K562 (cell line): ENCODE measurements around the gene TUBA8. TPM values are rescaled to one million over a fixed set of nuclear protein-coding genes. Genes with fewer than 3 reads are reported as not detected.

Source experiments
- ATAC-seq: fragments of 200-7000 bp; cut with Tn5 transposase; 3 replicates; pipeline ENCODE4 v1.9.1; 2020; ENCODE audit warnings: moderate library complexity
- BruUV-seq: library from RNA; stranded (reverse); fragments of 400-500 nt; replicated peaks from 2 replicates; lab custom pipeline; 2021; lab: Mats Ljungman, UMichigan
- CTCF ChIA-PET: fragments of 300-600 bp; formaldehyde crosslinking; extraction: SDS; loops from one replicate; lab custom pipeline; 2021; ENCODE audit warnings: low intra/inter-chr PET ratio; lab: Yijun Ruan, JAX
- POLR2A ChIA-PET: fragments of 300-600, 350-650 bp; sonication (Branson Sonifier 250); formaldehyde crosslinking; extraction: SDS; loops from one replicate; lab custom pipeline; 2021; ENCODE audit warnings: antibody characterized with exemption, inconsistent platforms; lab: Yijun Ruan, JAX
- DNase-seq, 4 experiments: peaks; one replicate each; pipeline versions ENCODE4 v3.0.0 to v3.0.0-alpha.2; 2011 to 2018; ENCODE audit warnings: low spot score in 3 of 4, mixed read lengths in 3 of 4; ENCODE audit errors: extremely low read depth in 1 of 4
- FAIRE-seq: peaks from 2 replicates; lab custom pipeline; 2011; peaks lifted over from hg19 to GRCh38; lab: Jason Lieb, UNC
- H2AFZ ChIP-seq: 2 replicates; pipeline ENCODE4 v1.6.0; 2011; ENCODE audit warnings: low read depth, low read length, control low read depth, inconsistent platforms
- H3K27ac ChIP-seq: fragments of 200-600 bp; 3 replicates; pipeline ENCODE4 v1.8.0; 2011; ENCODE audit warnings: low read depth, mild to moderate bottlenecking, control low read depth, inconsistent platforms, low read length, moderate library complexity, mixed read lengths; ENCODE audit errors: extremely low read depth
- H3K27me3 ChIP-seq, 2 experiments: fragments of 300-600 bp in 1 of 2; 2 replicates in 1 of 2; 3 replicates in 1 of 2; pipeline versions ENCODE4 v1.6.0 to v1.8.0; 2011; ENCODE audit warnings: inconsistent platforms in 2 of 2, low read length in 2 of 2, mild to moderate bottlenecking in 1 of 2, mixed read lengths in 1 of 2, moderate library complexity in 1 of 2; ENCODE audit not compliant: control insufficient read depth in 2 of 2, insufficient read depth in 2 of 2
- H3K36me3 ChIP-seq: fragments of 300-600 bp; 3 replicates; pipeline ENCODE4 v1.8.0; 2011; ENCODE audit warnings: mild to moderate bottlenecking, low read length, inconsistent platforms; ENCODE audit not compliant: control insufficient read depth, insufficient read depth
- H3K4me1 ChIP-seq, 2 experiments: fragments of 200-600 bp in 1 of 2; replicated peaks in 1 of 2; 2 replicates in 1 of 2; 3 replicates in 1 of 2; pipeline versions ENCODE4 v1.5.1 to v1.8.0; 2011; ENCODE audit warnings: inconsistent platforms in 2 of 2, low read length in 2 of 2, mild to moderate bottlenecking in 1 of 2, mixed read lengths in 1 of 2, moderate library complexity in 1 of 2; ENCODE audit not compliant: control insufficient read depth in 2 of 2, insufficient read depth in 2 of 2
- H3K4me2 ChIP-seq: 2 replicates; pipeline ENCODE4 v1.6.1; 2011; ENCODE audit warnings: low read length, control low read depth, inconsistent platforms, mixed read lengths; ENCODE audit not compliant: insufficient read depth
- H3K4me3 ChIP-seq: fragments of 200-600 bp; sonication (generic), shearing (Covaris generic); 2 replicates; pipeline ENCODE4 v1.5.1; 2016; ENCODE audit warnings: control low read depth, inconsistent platforms
- H3K79me2 ChIP-seq: fragments of 200-600 bp; 3 replicates; pipeline ENCODE4 v1.8.0; 2011; ENCODE audit warnings: low read length, inconsistent platforms; ENCODE audit not compliant: control insufficient read depth, insufficient read depth
- H3K9ac ChIP-seq, 2 experiments: 2 replicates each; pipeline versions ENCODE4 v1.6.0 to v1.6.1; 2011; ENCODE audit warnings: low read depth in 2 of 2, low read length in 2 of 2, control low read depth in 1 of 2, inconsistent platforms in 1 of 2, mild to moderate bottlenecking in 1 of 2, mixed read lengths in 1 of 2; ENCODE audit not compliant: insufficient read depth in 1 of 2
- H3K9me1 ChIP-seq: one replicate; pipeline ENCODE4 v1.6.0; 2011; ENCODE audit warnings: inconsistent platforms, mild to moderate bottlenecking, low read length, moderate library complexity; ENCODE audit not compliant: control insufficient read depth, insufficient read depth
- H3K9me3 ChIP-seq: replicated peaks from 2 replicates; pipeline ENCODE4 v1.5.1; 2011; ENCODE audit warnings: low read depth, low read length, inconsistent platforms; ENCODE audit not compliant: control insufficient read depth, insufficient read depth
- H4K20me1 ChIP-seq: replicated peaks from 2 replicates; pipeline ENCODE4 v1.6.1; 2011; ENCODE audit warnings: low read length, inconsistent platforms, mixed read lengths; ENCODE audit not compliant: control insufficient read depth, insufficient read depth
- ARNT ChIP-seq, 2 experiments: fragments of 450-650 bp; IDR thresholded peaks; 2 replicates each; pipeline ENCODE4 v1.6.1; 2016; ENCODE audit warnings: mild to moderate bottlenecking in 1 of 2
- CEBPG ChIP-seq, 3 experiments: fragments of 200-800 bp in 1 of 3; sonication (Bioruptor generic) in 1 of 3; sonication (generic) in 1 of 3; formaldehyde crosslinking in 1 of 3; IDR thresholded peaks in 2 of 3; conservative IDR thresholded peaks in 1 of 3; 2 replicates each; pipeline versions ENCODE4 v1.6.1 to v1.8.0; 2016 to 2022; ENCODE audit warnings: missing compliant biosample characterization in 2 of 3, missing genetic modification characterization in 2 of 3, mild to moderate bottlenecking in 1 of 3, missing genetic modification reagents in 1 of 3
- JUN ChIP-seq, 2 experiments: sonication (generic) in 1 of 2; formaldehyde crosslinking in 1 of 2; IDR thresholded peaks; 2 replicates each; pipeline versions ENCODE4 v1.6.1 to v1.8.0; 2012 to 2022; ENCODE audit warnings: borderline replicate concordance in 2 of 2, mild to moderate bottlenecking in 2 of 2, improper control_type of control experiment in 1 of 2, low read depth in 1 of 2, low read length in 1 of 2, missing genetic modification reagents in 1 of 2
- NONO ChIP-seq, 2 experiments: fragments of 200-400 bp in 1 of 2; fragments of 450-650 bp in 1 of 2; formaldehyde crosslinking in 1 of 2; IDR thresholded peaks; 2 replicates each; pipeline ENCODE4 v1.6.1; 2017; ENCODE audit warnings: low read depth in 2 of 2, mild to moderate bottlenecking in 2 of 2, moderate library complexity in 2 of 2, low read length in 1 of 2
- SMARCA4 ChIP-seq: fragments of 450-650 bp; IDR thresholded peaks from 2 replicates; pipeline ENCODE4 v1.6.1; 2016
- SRSF1 ChIP-seq: fragments of 200-400 bp; formaldehyde crosslinking; IDR thresholded peaks from 2 replicates; pipeline ENCODE4 v1.6.1; 2017; ENCODE audit warnings: mild to moderate bottlenecking, low read depth, low read length, moderate library complexity
- ZNF766 ChIP-seq: fragments of 200-800 bp; sonication (Bioruptor generic); conservative IDR thresholded peaks from 2 replicates; pipeline ENCODE4 v1.6.1; 2016; ENCODE audit warnings: missing genetic modification characterization, missing compliant biosample characterization
- WGBS: fragments of 100-300 bp; shearing (Covaris generic); methylation state at CpG from one replicate; pipeline ENCODE4 v1.1.6; 2016; ENCODE audit warnings: low coverage, mixed read lengths; ENCODE audit not compliant: insufficient coverage; ENCODE audit errors: missing lambda C conversion rate; 5-methylcytosine and 5-hydroxymethylcytosine counted together
- in situ Hi-C: fragments of 300-500 bp; cut with MboI; formaldehyde crosslinking; loops from 4 replicates; pipeline ENCODE4 v1.15.0; 2018; ENCODE audit warnings: inconsistent platforms, mixed read lengths
- intact Hi-C: fragments of 100-400 bp; cut with micrococcal nuclease; formaldehyde crosslinking; loops from 2 replicates; pipeline ENCODE4 v1.14.2; 2022
- polyA plus RNA-seq, 8 experiments: library from polyadenylated mRNA; depleted of rRNA in 4 of 8; stranded (reverse) in 5 of 8; unstranded in 3 of 8; fragments of >200 nt; fragmentation: Nextera tagmentation in 2 of 8; fragmentation: Illumina TruSeq in 1 of 8; extraction: Ambion mirVana in 2 of 8; extraction: Trizol in 1 of 8; gene quantifications; 2 replicates each; pipeline versions ENCODE4 v1.2.1 to v1.2.3, GENCODE V29; 2011 to 2014; ENCODE audit warnings: inconsistent platforms in 1 of 8, missing spikeins in 1 of 8
- total RNA-seq, 7 experiments: library from RNA; depleted of rRNA in 6 of 7; stranded (reverse); fragments of >200 nt in 6 of 7; fragmentation: Illumina TruSeq in 2 of 7; extraction: Trizol in 2 of 7; gene quantifications; 2 replicates each; pipeline versions ENCODE4 v1.2.1 to v1.2.3, GENCODE V29; 2011 to 2021; ENCODE audit warnings: low replicate concordance in 1 of 7
- TF ChIP-seq, protein P1 (sequence below): conservative IDR thresholded peaks from 2 replicates; pipeline ENCODE4 v1.6.1; 2011; ENCODE audit warnings: low read depth, mild to moderate bottlenecking, low read length; ENCODE audit not compliant: control insufficient read depth
- TF ChIP-seq, protein P2 (sequence below): sonication (generic); formaldehyde crosslinking; IDR thresholded peaks from 2 replicates; pipeline ENCODE4 v1.4.0; 2020; ENCODE audit warnings: mild to moderate bottlenecking, missing genetic modification reagents

TUBA8 gene
- total and polyA plus RNA-seq, 9 of the 15 experiments (the other 6 are each of a cell fraction or from before 2014, with no cell fraction given): 0.07 to 1.1 (median 0.65) TPM

DNA sequence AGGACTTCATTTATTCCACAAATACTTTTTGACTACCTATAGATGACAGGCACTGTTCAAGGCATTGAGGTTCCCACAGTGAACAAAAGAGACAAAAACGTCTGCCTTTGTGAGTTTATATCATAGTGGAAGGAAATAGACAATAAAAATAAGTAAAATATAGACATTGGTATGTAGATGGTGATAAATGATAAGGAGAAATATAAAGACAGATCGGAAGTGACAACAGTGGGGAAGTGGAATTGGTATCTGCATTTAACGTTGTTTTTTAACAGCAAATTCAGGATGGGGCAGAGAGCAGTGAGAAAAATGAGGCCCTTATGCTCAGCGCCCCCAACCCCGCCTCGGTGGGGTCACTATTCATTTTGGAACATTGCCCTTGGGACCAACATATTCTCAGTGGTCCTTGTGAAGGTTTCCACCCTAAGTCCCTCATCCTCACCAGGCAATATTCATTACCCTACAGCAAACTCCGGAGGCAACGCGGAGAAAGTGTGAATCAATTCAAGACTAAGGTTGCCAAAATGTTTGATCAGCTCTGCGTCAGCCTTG, 33.4 kb upstream of the TUBA8 start:
- BruUV-seq: TSS peak; percentile 94
- peaks cover 5 to 9% of the 10 kb centered on the region in 2 experiments; a peak in 4 of 5 replicates for H3K4me1 ChIP-seq
- peak in 1 of 2 experiments; percentile 41; a peak in 1 of 4 replicates for TF ChIP-seq ARNT (IDR thresholded peaks at IDR 0.05)
- TF ChIP-seq NONO (IDR thresholded peaks at IDR 0.05; ENCODE audit: low read depth in 2 of 2, low read length in 1 of 2): 0 out of 4 replicates have a peak, but pooled peaks of 1 of the 2 experiments have one; percentile 3
- TF ChIP-seq, protein P1, sequence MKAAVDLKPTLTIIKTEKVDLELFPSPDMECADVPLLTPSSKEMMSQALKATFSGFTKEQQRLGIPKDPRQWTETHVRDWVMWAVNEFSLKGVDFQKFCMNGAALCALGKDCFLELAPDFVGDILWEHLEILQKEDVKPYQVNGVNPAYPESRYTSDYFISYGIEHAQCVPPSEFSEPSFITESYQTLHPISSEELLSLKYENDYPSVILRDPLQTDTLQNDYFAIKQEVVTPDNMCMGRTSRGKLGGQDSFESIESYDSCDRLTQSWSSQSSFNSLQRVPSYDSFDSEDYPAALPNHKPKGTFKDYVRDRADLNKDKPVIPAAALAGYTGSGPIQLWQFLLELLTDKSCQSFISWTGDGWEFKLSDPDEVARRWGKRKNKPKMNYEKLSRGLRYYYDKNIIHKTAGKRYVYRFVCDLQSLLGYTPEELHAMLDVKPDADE: no peak
- TF ChIP-seq JUN (IDR thresholded peaks at IDR 0.05; ENCODE audit: borderline replicate concordance, low read depth, low read length): no peak
- 0 out of 2 replicates have a peak, but pooled peaks have one; percentile 59 for TF ChIP-seq JUN (CRISPR knock-in tag; IDR thresholded peaks at IDR 0.05; ENCODE audit: borderline replicate concordance)
- peak; percentile 38; the same call in 1 of the 2 replicates for TF ChIP-seq SMARCA4
- TF ChIP-seq, protein P2, sequence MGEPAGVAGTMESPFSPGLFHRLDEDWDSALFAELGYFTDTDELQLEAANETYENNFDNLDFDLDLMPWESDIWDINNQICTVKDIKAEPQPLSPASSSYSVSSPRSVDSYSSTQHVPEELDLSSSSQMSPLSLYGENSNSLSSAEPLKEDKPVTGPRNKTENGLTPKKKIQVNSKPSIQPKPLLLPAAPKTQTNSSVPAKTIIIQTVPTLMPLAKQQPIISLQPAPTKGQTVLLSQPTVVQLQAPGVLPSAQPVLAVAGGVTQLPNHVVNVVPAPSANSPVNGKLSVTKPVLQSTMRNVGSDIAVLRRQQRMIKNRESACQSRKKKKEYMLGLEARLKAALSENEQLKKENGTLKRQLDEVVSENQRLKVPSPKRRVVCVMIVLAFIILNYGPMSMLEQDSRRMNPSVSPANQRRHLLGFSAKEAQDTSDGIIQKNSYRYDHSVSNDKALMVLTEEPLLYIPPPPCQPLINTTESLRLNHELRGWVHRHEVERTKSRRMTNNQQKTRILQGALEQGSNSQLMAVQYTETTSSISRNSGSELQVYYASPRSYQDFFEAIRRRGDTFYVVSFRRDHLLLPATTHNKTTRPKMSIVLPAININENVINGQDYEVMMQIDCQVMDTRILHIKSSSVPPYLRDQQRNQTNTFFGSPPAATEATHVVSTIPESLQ (CRISPR knock-in tag): no peak
- TF ChIP-seq SRSF1: no peak
- TF ChIP-seq CEBPG (CRISPR knock-in tag; IDR thresholded peaks at IDR 0.05): 0 out of 2 replicates have a peak, but pooled peaks have one; percentile 27
- TF ChIP-seq CEBPG (tag; conservative IDR thresholded peaks at IDR 0.05 in 1 of 2, IDR thresholded peaks at IDR 0.05 in 1 of 2): no peak
- TF ChIP-seq ZNF766: peak; percentile 72
- peak overlapping the region; percentile 88 to 89 for H3K9ac ChIP-seq
- no peaks in the 10 kb centered on the region; the same call in 1 of the 2 replicates for H4K20me1 ChIP-seq
- WGBS: 2% methylated on average over 10 of the region's 10 CpGs
- FAIRE-seq (no peak), ATAC-seq (no peak), DNase-seq (no peak)
- H2AFZ ChIP-seq: peak overlapping the region; percentile 93
- peak overlapping the region; percentile 84 for H3K4me3 ChIP-seq
- H3K4me2 ChIP-seq: peak overlapping the region; percentile 97
- intact Hi-C loops: loop anchor here (2.0 to 5.0 kb wide), 5 partner anchors 50 to 290 kb away; no protein-coding TSS in a partner anchor
- ChIA-PET POLR2A (interaction anchor here (0.6 to 2.4 kb wide), 15 partner anchors 11 to 659 kb away, joined by 3 to 7 read pairs (median 4); partner anchors contain the start of gene MICAL3), CTCF (interaction anchor here (2.4 to 4.6 kb wide), 3 partner anchors 77 to 246 kb away, joined by 9 to 82 read pairs (median 19); no protein-coding TSS in a partner anchor)
- peaks cover 28% of the 10 kb centered on the region for H3K36me3 ChIP-seq
- no peaks in the 10 kb centered on the region for H3K9me3 ChIP-seq
- in situ Hi-C loops: loop anchor here (10.0 kb wide), 1 partner anchor 522 kb away; no protein-coding TSS in a partner anchor
- H3K27ac ChIP-seq: peak overlapping the region; percentile 55
- H3K9me1 ChIP-seq: no peaks in the 10 kb centered on the region
- peaks cover 33% of the 10 kb centered on the region for H3K79me2 ChIP-seq
- no peaks in the 10 kb centered on the region; a peak in 1 of 5 replicates for H3K27me3 ChIP-seq
